Transverse colon (tissue), 4 donors: Measurements from ENCODE around the gene OR9A4.

Experiments used
- EP300 ChIP-seq: sonication (generic); formaldehyde crosslinking; IDR thresholded peaks from one replicate; pipeline ENCODE4 v1.6.1; 2017; ENCODE audit warnings: antibody characterized with exemption, low read depth
- POLR2A ChIP-seq: fragments of 450-650 bp; IDR thresholded peaks from one replicate; pipeline ENCODE4 v1.6.1; 2016; ENCODE audit warnings: antibody characterized with exemption, mild to moderate bottlenecking, moderate library complexity
- POLR2AphosphoS5 ChIP-seq, 3 donors: sonication (generic); formaldehyde crosslinking; IDR thresholded peaks; one replicate each; pipeline ENCODE4 v1.6.1; 2016; ENCODE audit warnings: antibody characterized with exemption in 3 of 3
- TF ChIP-seq, protein P1 (sequence below), 5 experiments: fragments of 200-600 bp in 3 of 5; fragments of 450-650 bp in 2 of 5; sonication (generic) in 3 of 5; IDR thresholded peaks; 1 replicate in 2 of 5; 2 replicates in 3 of 5; pipeline ENCODE4 v1.5.1; 2016 to 2017; ENCODE audit warnings: antibody characterized with exemption in 5 of 5, inconsistent platforms in 3 of 5, mild to moderate bottlenecking in 2 of 5, moderate library complexity in 1 of 5

DNA sequence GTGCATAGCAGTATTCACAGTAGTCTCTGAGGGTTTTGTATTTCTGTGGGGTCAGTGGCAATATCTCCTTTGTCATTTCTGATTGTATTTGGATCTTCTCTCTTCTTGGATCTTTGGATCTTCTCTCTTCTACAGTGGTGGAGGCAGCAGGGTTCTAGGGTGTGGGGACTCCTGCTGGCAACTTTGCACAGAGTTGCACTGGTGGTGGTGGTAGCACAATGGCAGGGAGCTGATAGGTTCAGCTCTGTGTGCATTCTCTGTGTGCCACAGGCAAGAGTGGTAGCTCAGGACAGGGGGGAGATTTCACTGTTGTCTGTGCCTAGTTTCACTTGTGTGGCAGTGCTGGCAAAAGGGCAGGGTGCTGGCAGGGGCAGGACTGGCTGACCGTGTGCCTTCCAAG is 39.8 kb upstream of the OR9A4 start:
- TF ChIP-seq POLR2AphosphoS5 (IDR thresholded peaks at IDR 0.05): no peak
- TF ChIP-seq, protein P1, sequence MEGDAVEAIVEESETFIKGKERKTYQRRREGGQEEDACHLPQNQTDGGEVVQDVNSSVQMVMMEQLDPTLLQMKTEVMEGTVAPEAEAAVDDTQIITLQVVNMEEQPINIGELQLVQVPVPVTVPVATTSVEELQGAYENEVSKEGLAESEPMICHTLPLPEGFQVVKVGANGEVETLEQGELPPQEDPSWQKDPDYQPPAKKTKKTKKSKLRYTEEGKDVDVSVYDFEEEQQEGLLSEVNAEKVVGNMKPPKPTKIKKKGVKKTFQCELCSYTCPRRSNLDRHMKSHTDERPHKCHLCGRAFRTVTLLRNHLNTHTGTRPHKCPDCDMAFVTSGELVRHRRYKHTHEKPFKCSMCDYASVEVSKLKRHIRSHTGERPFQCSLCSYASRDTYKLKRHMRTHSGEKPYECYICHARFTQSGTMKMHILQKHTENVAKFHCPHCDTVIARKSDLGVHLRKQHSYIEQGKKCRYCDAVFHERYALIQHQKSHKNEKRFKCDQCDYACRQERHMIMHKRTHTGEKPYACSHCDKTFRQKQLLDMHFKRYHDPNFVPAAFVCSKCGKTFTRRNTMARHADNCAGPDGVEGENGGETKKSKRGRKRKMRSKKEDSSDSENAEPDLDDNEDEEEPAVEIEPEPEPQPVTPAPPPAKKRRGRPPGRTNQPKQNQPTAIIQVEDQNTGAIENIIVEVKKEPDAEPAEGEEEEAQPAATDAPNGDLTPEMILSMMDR (IDR thresholded peaks at IDR 0.05): no peak
- TF ChIP-seq POLR2A: no peak
- TF ChIP-seq EP300: no peak
